Fibroblast of lung (primary cell): ENCODE data around the gene ACTR2. TPM values are rescaled to one million over a fixed set of nuclear protein-coding genes. Genes with fewer than 3 reads are reported as not detected.

Experiments
- DNase-seq, 2 donors: peaks; one replicate each; pipeline versions ENCODE4 v3.0.0 to v3.0.0-alpha.2; 2010; ENCODE audit warnings: low read depth in 2 of 2
- H2AFZ ChIP-seq: 2 replicates; pipeline ENCODE4 v1.5.1; 2012; ENCODE audit warnings: low read length, control low read depth, inconsistent platforms
- H3K27ac ChIP-seq: 2 replicates; pipeline ENCODE4 v1.5.1; 2011; ENCODE audit warnings: low read length, control low read depth; ENCODE audit not compliant: insufficient read depth
- H3K27me3 ChIP-seq: 2 replicates; pipeline ENCODE4 v1.5.1; 2011; ENCODE audit warnings: mild to moderate bottlenecking, low read length; ENCODE audit not compliant: control insufficient read depth, insufficient read depth
- H3K36me3 ChIP-seq: 2 replicates; pipeline ENCODE4 v1.5.1; 2011; ENCODE audit warnings: low read length; ENCODE audit not compliant: control insufficient read depth, insufficient read depth
- H3K4me1 ChIP-seq: 2 replicates; pipeline ENCODE4 v1.5.1; 2011; ENCODE audit warnings: low read length; ENCODE audit not compliant: control insufficient read depth, insufficient read depth; ENCODE audit errors: extremely low read depth
- H3K4me2 ChIP-seq: 2 replicates; pipeline ENCODE4 v1.5.1; 2011; ENCODE audit warnings: low read length, control low read depth; ENCODE audit not compliant: insufficient read depth; ENCODE audit errors: extremely low read depth
- H3K4me3 ChIP-seq, 4 experiments: fragments of 200-600 bp in 1 of 4; sonication (generic) in 1 of 4; replicated peaks in 1 of 4; 2 replicates each; pipeline ENCODE4 v1.5.1; 2011 to 2016; ENCODE audit warnings: low read length in 4 of 4, low read depth in 3 of 4, mild to moderate bottlenecking in 3 of 4, control low read depth in 2 of 4, inconsistent platforms in 1 of 4, mixed read lengths in 1 of 4; ENCODE audit not compliant: insufficient read depth in 1 of 4; ENCODE audit errors: control extremely low read depth in 1 of 4
- H3K79me2 ChIP-seq: 2 replicates; pipeline ENCODE4 v1.5.1; 2012; ENCODE audit warnings: mild to moderate bottlenecking, low read length, inconsistent platforms; ENCODE audit not compliant: control insufficient read depth, insufficient read depth
- H3K9ac ChIP-seq: 2 replicates; pipeline ENCODE4 v1.5.1; 2011; ENCODE audit warnings: mild to moderate bottlenecking, low read length, control low read depth; ENCODE audit not compliant: insufficient read depth
- H3K9me3 ChIP-seq: 2 replicates; pipeline ENCODE4 v1.5.1; 2012; ENCODE audit warnings: low read depth, low read length; ENCODE audit not compliant: control insufficient read depth, insufficient read depth
- H4K20me1 ChIP-seq: 2 replicates; pipeline ENCODE4 v1.5.1; 2011; ENCODE audit warnings: low read length; ENCODE audit not compliant: control insufficient read depth, insufficient read depth; ENCODE audit errors: extremely low read depth
- EZH2 ChIP-seq: IDR thresholded peaks from 2 replicates; pipeline ENCODE4 v1.5.1; 2012; ENCODE audit warnings: low read length, control low read depth, mild to moderate bottlenecking; ENCODE audit errors: missing control alignments
- polyA plus RNA-seq, 2 donors: library from polyadenylated mRNA; depleted of rRNA in 1 of 2; stranded (reverse) in 1 of 2; unstranded in 1 of 2; fragments of >200 nt; gene quantifications; 2 replicates each; pipeline ENCODE4 v1.2.1, GENCODE V29; 2011 to 2012; ENCODE audit warnings: missing spikeins in 1 of 2
- total RNA-seq: library from RNA; depleted of rRNA; stranded (reverse); fragments of >200 nt; gene quantifications from 2 replicates; pipeline ENCODE4 v1.2.1, GENCODE V29; 2014
- TF ChIP-seq, protein P1 (sequence below), 2 donors: IDR thresholded peaks in 1 of 2; conservative IDR thresholded peaks in 1 of 2; 1 replicate in 1 of 2; 2 replicates in 1 of 2; pipeline ENCODE4 v1.5.1; 2011 to 2012; ENCODE audit warnings: low read length in 2 of 2, control low read depth in 1 of 2, inconsistent platforms in 1 of 2, low read depth in 1 of 2, mild to moderate bottlenecking in 1 of 2

The ACTR2 gene
- total and polyA plus RNA-seq, 2 donors (not counting 1 experiment from before 2014, with no cell fraction given), result 90.2 to 192 TPM

DNA sequence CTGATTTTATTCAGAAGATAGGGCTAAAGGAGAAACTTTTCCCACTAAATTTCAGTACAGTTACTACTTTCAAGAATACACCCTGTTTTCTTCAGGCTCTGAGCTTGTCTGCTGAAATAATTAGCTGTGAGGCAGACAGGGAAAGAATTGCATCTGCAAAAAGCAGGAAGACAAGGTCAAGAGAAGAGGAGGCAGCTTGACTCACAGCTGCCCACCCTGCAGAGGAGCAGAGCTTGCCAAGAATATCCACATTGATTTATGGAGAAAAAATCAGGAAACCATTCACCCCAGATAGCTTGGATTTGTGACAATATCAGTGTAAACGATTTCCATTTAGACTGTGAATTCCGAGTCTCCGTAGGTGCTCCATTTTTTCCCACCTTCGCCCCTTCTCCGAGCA is 49.0 kb downstream of the ACTR2 start:
- H3K4me2 ChIP-seq, result no peak overlapping the region
- H3K4me3 ChIP-seq, result no peak overlapping the region
- no peaks in the 10 kb centered on the region for H4K20me1 ChIP-seq
- no peaks in the 10 kb centered on the region for H3K27me3 ChIP-seq
- peak in 1 of 2 donors; percentile 34 for DNase-seq
- peaks cover 10% of the 10 kb centered on the region for H3K4me1 ChIP-seq
- H3K9me3 ChIP-seq, result no peaks in the 10 kb centered on the region
- no peaks in the 10 kb centered on the region for H3K79me2 ChIP-seq
- no peak overlapping the region for H2AFZ ChIP-seq
- no peak overlapping the region for H3K27ac ChIP-seq
- H3K9ac ChIP-seq, result no peak overlapping the region
- TF ChIP-seq, protein P1, sequence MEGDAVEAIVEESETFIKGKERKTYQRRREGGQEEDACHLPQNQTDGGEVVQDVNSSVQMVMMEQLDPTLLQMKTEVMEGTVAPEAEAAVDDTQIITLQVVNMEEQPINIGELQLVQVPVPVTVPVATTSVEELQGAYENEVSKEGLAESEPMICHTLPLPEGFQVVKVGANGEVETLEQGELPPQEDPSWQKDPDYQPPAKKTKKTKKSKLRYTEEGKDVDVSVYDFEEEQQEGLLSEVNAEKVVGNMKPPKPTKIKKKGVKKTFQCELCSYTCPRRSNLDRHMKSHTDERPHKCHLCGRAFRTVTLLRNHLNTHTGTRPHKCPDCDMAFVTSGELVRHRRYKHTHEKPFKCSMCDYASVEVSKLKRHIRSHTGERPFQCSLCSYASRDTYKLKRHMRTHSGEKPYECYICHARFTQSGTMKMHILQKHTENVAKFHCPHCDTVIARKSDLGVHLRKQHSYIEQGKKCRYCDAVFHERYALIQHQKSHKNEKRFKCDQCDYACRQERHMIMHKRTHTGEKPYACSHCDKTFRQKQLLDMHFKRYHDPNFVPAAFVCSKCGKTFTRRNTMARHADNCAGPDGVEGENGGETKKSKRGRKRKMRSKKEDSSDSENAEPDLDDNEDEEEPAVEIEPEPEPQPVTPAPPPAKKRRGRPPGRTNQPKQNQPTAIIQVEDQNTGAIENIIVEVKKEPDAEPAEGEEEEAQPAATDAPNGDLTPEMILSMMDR (conservative IDR thresholded peaks at IDR 0.05 in 1 of 2, IDR thresholded peaks at IDR 0.05 in 1 of 2; ENCODE audit: low read depth in 1 of 2, low read length in 2 of 2), result no peak
- TF ChIP-seq EZH2, result no peak
- H3K36me3 ChIP-seq, result no peaks in the 10 kb centered on the region

- Histone ChIP-seq H3K4me1 (peaks cover 10% of the 10 kb centered on the region), H3K9ac (no peak overlapping the region), H3K79me2 (no peaks in the 10 kb centered on the region), H3K4me3 (no peak overlapping the region), H4K20me1 (no peaks in the 10 kb centered on the region), H3K27ac (no peak overlapping the region), H2AFZ (no peak overlapping the region), H3K27me3 (no peaks in the 10 kb centered on the region), H3K4me2 (no peak overlapping the region), H3K9me3 (no peaks in the 10 kb centered on the region), H3K36me3 (no peaks in the 10 kb centered on the region)
- no peak for DNase-seq
- TF ChIP-seq, protein P1 (conservative IDR thresholded peaks at IDR 0.05 in 1 of 2, IDR thresholded peaks at IDR 0.05 in 1 of 2; ENCODE audit: low read depth in 1 of 2, low read length in 2 of 2), result no peak
- no peak for TF ChIP-seq EZH2
Observed at GRCh38 chr2:65277118-65277517, 49.5 kb downstream of the ACTR2 start.

- H3K27me3 ChIP-seq, result no peaks in the 10 kb centered on the region
- peak in 1 of 2 donors; percentile 70 for DNase-seq
- H3K4me2 ChIP-seq, result no peak overlapping the region
- TF ChIP-seq, protein P1 (conservative IDR thresholded peaks at IDR 0.05 in 1 of 2, IDR thresholded peaks at IDR 0.05 in 1 of 2; ENCODE audit: low read depth in 1 of 2, low read length in 2 of 2), result peak in 1 of 2 donors; percentile 11
- TF ChIP-seq EZH2, result no peak
- H3K79me2 ChIP-seq, result no peaks in the 10 kb centered on the region
- H3K36me3 ChIP-seq, result no peaks in the 10 kb centered on the region
- no peaks in the 10 kb centered on the region for H3K9me3 ChIP-seq
- peaks cover 10% of the 10 kb centered on the region for H3K4me1 ChIP-seq
- H3K27ac ChIP-seq, result no peak overlapping the region
- no peak overlapping the region for H3K4me3 ChIP-seq
- H3K9ac ChIP-seq, result no peak overlapping the region
- H2AFZ ChIP-seq, result no peak overlapping the region
- H4K20me1 ChIP-seq, result no peaks in the 10 kb centered on the region
Observed at GRCh38 chr2:65277791-65278483, 50.3 kb downstream of the ACTR2 start.
